ENCODE measurements around the gene GAK. TPM values are rescaled to one million over a fixed set of nuclear protein-coding genes. Genes with fewer than 3 reads are reported as not detected.

Gene GAK
- total and polyA plus RNA-seq, 2 experiments from 2014 or later: 87.1 to 88.4 TPM

- H3K79me2 ChIP-seq: no peaks in the 10 kb centered on the region
- DNase-seq (ENCODE audit: low spot score): no peak
- no peak overlapping the region for H3K4me2 ChIP-seq
- H3K36me3 ChIP-seq (replicated peaks; ENCODE audit: insufficient read depth, low read depth): no peaks in the 10 kb centered on the region
- H3K9me3 ChIP-seq (ENCODE audit: low read depth): no peaks in the 10 kb centered on the region
- WGBS (ENCODE audit: low lambda C conversion rate, missing lambda C conversion rate): 95% methylated on average over 33 of the region's 33 CpGs
- no peaks in the 10 kb centered on the region for H3K9me2 ChIP-seq (replicated peaks; ENCODE audit: insufficient read depth)
- H4K20me1 ChIP-seq (ENCODE audit: insufficient read depth, poor library complexity, severe bottlenecking): no peaks in the 10 kb centered on the region
- TF ChIP-seq CTCF (IDR thresholded peaks at IDR 0.05; ENCODE audit: poor library complexity) (no peak), EZH2 (IDR thresholded peaks at IDR 0.05; ENCODE audit: borderline replicate concordance) (no peak), EZH2phosphoT487 (IDR thresholded peaks at IDR 0.05; ENCODE audit: low read depth, severe bottlenecking, unreplicated experiment) (no peak)
- no peaks in the 10 kb centered on the region for H3K27me3 ChIP-seq
- no peak overlapping the region for H2AFZ ChIP-seq
- no peak overlapping the region for H3K4me3 ChIP-seq
- H3K4me1 ChIP-seq (ENCODE audit: insufficient read depth): no peaks in the 10 kb centered on the region
- H3K27ac ChIP-seq: no peak overlapping the region
Measured at GRCh38 chr4:955161-955921, 23.2 kb upstream of the GAK start.

- no peaks in the 10 kb centered on the region for H3K4me1 ChIP-seq (ENCODE audit: insufficient read depth)
- H3K27ac ChIP-seq: no peak overlapping the region
- no peak for DNase-seq (ENCODE audit: low spot score)
- H2AFZ ChIP-seq: no peak overlapping the region
- TF ChIP-seq EZH2phosphoT487 (IDR thresholded peaks at IDR 0.05; ENCODE audit: low read depth, severe bottlenecking, unreplicated experiment): no peak
- no peak for TF ChIP-seq CTCF (IDR thresholded peaks at IDR 0.05; ENCODE audit: poor library complexity)
- no peak for TF ChIP-seq EZH2 (IDR thresholded peaks at IDR 0.05; ENCODE audit: borderline replicate concordance)
- no peaks in the 10 kb centered on the region for H3K79me2 ChIP-seq
- H4K20me1 ChIP-seq (ENCODE audit: insufficient read depth, poor library complexity, severe bottlenecking): no peaks in the 10 kb centered on the region
- no peaks in the 10 kb centered on the region for H3K27me3 ChIP-seq
- no peaks in the 10 kb centered on the region for H3K36me3 ChIP-seq (replicated peaks; ENCODE audit: insufficient read depth, low read depth)
- 90% methylated on average over 17 of the region's 17 CpGs for WGBS (ENCODE audit: low lambda C conversion rate, missing lambda C conversion rate)
- no peaks in the 10 kb centered on the region for H3K9me3 ChIP-seq (ENCODE audit: low read depth)
- H3K4me3 ChIP-seq: no peak overlapping the region
- H3K4me2 ChIP-seq: no peak overlapping the region
- H3K9me2 ChIP-seq (replicated peaks; ENCODE audit: insufficient read depth): no peaks in the 10 kb centered on the region
Measured at GRCh38 chr4:954211-955020, 22.3 kb upstream of the GAK start.

- no peaks in the 10 kb centered on the region for H3K36me3 ChIP-seq (replicated peaks; ENCODE audit: insufficient read depth, low read depth)
- 97% methylated on average over 13 of the region's 13 CpGs for WGBS (ENCODE audit: low lambda C conversion rate, missing lambda C conversion rate)
Measured at GRCh38 chr4:953574-953915, 21.4 kb upstream of the GAK start.

More at GRCh38 chr4:953574-953915, 21.4 kb upstream of the GAK start:
- TF ChIP-seq EZH2phosphoT487 (IDR thresholded peaks at IDR 0.05; ENCODE audit: low read depth, severe bottlenecking, unreplicated experiment) (no peak), EZH2 (IDR thresholded peaks at IDR 0.05; ENCODE audit: borderline replicate concordance) (no peak), CTCF (IDR thresholded peaks at IDR 0.05; ENCODE audit: poor library complexity) (no peak)
- no peaks in the 10 kb centered on the region for H3K79me2 ChIP-seq
- H3K4me3 ChIP-seq: no peak overlapping the region
- H3K4me1 ChIP-seq (ENCODE audit: insufficient read depth): no peaks in the 10 kb centered on the region
- no peak overlapping the region for H3K27ac ChIP-seq
- no peak for DNase-seq (ENCODE audit: low spot score)
- no peaks in the 10 kb centered on the region for H3K9me2 ChIP-seq (replicated peaks; ENCODE audit: insufficient read depth)
- no peak overlapping the region for H3K4me2 ChIP-seq
- H4K20me1 ChIP-seq (ENCODE audit: insufficient read depth, poor library complexity, severe bottlenecking): no peaks in the 10 kb centered on the region
- no peaks in the 10 kb centered on the region for H3K27me3 ChIP-seq
- no peaks in the 10 kb centered on the region for H3K9me3 ChIP-seq (ENCODE audit: low read depth)
- no peak overlapping the region for H2AFZ ChIP-seq

Measured in hepatocyte (in vitro differentiated cells).